Endothelial cell (in vitro differentiated cells): Measurements from ENCODE around the gene ZFHX3. TPM values are rescaled to one million over a fixed set of nuclear protein-coding genes. Genes with fewer than 3 reads are reported as not detected.

Source experiments
- DNase-seq: peaks from one replicate; pipeline ENCODE4 v3.0.0; 2021; ENCODE audit warnings: low spot score
- H3K27ac Mint-ChIP-seq: one replicate; pipeline ENCODE4 v1.8.0; 2021; ENCODE audit warnings: mixed read lengths, inconsistent platforms; ENCODE audit not compliant: unreplicated experiment
- H3K27me3 Mint-ChIP-seq: one replicate; pipeline ENCODE4 v1.8.0; 2021; ENCODE audit warnings: mild to moderate bottlenecking, moderate library complexity, mixed read lengths, inconsistent platforms; ENCODE audit not compliant: unreplicated experiment
- H3K36me3 Mint-ChIP-seq: one replicate; pipeline ENCODE4 v1.8.0; 2021; ENCODE audit warnings: mild to moderate bottlenecking, low read depth, mixed read lengths, inconsistent platforms; ENCODE audit not compliant: unreplicated experiment
- H3K4me1 Mint-ChIP-seq: one replicate; pipeline ENCODE4 v1.8.0; 2021; ENCODE audit warnings: mild to moderate bottlenecking, mixed read lengths, inconsistent platforms; ENCODE audit not compliant: unreplicated experiment
- H3K4me3 Mint-ChIP-seq: one replicate; pipeline ENCODE4 v1.8.0; 2021; ENCODE audit warnings: mild to moderate bottlenecking, mixed read lengths, inconsistent platforms; ENCODE audit not compliant: unreplicated experiment
- H3K9me3 Mint-ChIP-seq: one replicate; pipeline ENCODE4 v1.8.0; 2021; ENCODE audit warnings: mixed read lengths, inconsistent platforms; ENCODE audit not compliant: unreplicated experiment
- total RNA-seq: library from RNA; stranded (reverse); fragmentation: NEBNext Ultra II Directional; extraction: Animal tissue kit (Norgen Biotek cat#: 25700); gene quantifications from one replicate; pipeline ENCODE4 v1.2.1, GENCODE V29; 2021; ENCODE audit not compliant: unreplicated experiment
- TF ChIP-seq, protein P1 (sequence below): fragments of 200-600 bp; sonication (generic); IDR thresholded peaks from one replicate; pipeline ENCODE4 v1.5.0; 2021; ENCODE audit warnings: antibody characterized with exemption; ENCODE audit not compliant: unreplicated experiment

Gene ZFHX3
- total RNA-seq, 1 donor from 2014 or later, result 17.7 TPM

DNA sequence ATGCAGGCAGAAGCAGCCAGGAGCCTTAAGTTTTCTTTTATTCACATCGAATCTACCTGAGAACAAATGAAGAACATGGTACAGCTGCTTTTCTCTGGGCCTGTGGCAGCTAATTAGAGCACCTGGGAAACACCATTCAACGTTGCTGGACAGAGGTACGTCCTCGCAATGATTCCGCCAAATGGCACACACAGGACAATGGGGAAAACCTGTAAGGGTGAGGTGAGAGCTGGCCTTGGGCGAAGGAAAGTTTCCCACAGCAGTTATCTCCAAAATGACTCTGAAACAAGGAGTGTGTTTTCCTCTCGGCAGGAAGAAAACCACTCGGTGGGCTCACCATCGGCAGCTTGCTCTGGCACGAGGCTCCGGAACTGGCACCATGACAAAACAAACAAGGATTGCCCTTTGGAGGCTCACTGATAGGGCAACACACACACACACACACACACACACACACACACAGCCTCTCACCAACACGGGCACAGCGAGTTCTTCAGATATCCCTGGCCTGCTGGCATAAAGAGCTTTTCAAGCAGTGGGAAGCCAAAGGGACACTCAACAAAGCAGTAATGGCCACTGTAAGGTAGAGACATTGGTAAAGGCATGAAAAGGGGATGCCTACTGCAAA lies 73.7 kb downstream of the ZFHX3 start:
- H3K27me3 Mint-ChIP-seq, result peaks cover 2% of the 10 kb centered on the region
- peaks cover 3% of the 10 kb centered on the region for H3K36me3 Mint-ChIP-seq
- no peak overlapping the region for H3K27ac Mint-ChIP-seq
- TF ChIP-seq, protein P1, sequence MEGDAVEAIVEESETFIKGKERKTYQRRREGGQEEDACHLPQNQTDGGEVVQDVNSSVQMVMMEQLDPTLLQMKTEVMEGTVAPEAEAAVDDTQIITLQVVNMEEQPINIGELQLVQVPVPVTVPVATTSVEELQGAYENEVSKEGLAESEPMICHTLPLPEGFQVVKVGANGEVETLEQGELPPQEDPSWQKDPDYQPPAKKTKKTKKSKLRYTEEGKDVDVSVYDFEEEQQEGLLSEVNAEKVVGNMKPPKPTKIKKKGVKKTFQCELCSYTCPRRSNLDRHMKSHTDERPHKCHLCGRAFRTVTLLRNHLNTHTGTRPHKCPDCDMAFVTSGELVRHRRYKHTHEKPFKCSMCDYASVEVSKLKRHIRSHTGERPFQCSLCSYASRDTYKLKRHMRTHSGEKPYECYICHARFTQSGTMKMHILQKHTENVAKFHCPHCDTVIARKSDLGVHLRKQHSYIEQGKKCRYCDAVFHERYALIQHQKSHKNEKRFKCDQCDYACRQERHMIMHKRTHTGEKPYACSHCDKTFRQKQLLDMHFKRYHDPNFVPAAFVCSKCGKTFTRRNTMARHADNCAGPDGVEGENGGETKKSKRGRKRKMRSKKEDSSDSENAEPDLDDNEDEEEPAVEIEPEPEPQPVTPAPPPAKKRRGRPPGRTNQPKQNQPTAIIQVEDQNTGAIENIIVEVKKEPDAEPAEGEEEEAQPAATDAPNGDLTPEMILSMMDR, result no peak
- no peak overlapping the region for H3K4me3 Mint-ChIP-seq
- H3K4me1 Mint-ChIP-seq, result peaks cover 9% of the 10 kb centered on the region
- no peaks in the 10 kb centered on the region for H3K9me3 Mint-ChIP-seq
- DNase-seq, result no peak

GRCh38 chr16:72972878-72973571 lies 74.9 kb downstream of the ZFHX3 start:
- Mint-ChIP-seq H3K9me3 (no peaks in the 10 kb centered on the region), H3K36me3 (peaks cover 3% of the 10 kb centered on the region), H3K27me3 (peaks cover 2% of the 10 kb centered on the region), H3K27ac (no peak overlapping the region), H3K4me3 (no peak overlapping the region), H3K4me1 (peaks cover 10% of the 10 kb centered on the region)
- DNase-seq, result no peak
- TF ChIP-seq, protein P1, result no peak

- no peak overlapping the region for H3K4me3 Mint-ChIP-seq
- H3K27me3 Mint-ChIP-seq, result peaks cover 2% of the 10 kb centered on the region
- TF ChIP-seq, protein P1, result no peak
- H3K27ac Mint-ChIP-seq, result no peak overlapping the region
- no peaks in the 10 kb centered on the region for H3K9me3 Mint-ChIP-seq
- no peak for DNase-seq
- no peaks in the 10 kb centered on the region for H3K36me3 Mint-ChIP-seq
- peaks cover 10% of the 10 kb centered on the region for H3K4me1 Mint-ChIP-seq
Measured at GRCh38 chr16:72971370-72971769, 76.6 kb downstream of the ZFHX3 start.

- H3K36me3 Mint-ChIP-seq, result no peaks in the 10 kb centered on the region
- H3K4me3 Mint-ChIP-seq, result no peak overlapping the region
- no peak for DNase-seq
- no peak overlapping the region for H3K27ac Mint-ChIP-seq
- TF ChIP-seq, protein P1, result no peak
- H3K27me3 Mint-ChIP-seq, result peaks cover 2% of the 10 kb centered on the region
- H3K4me1 Mint-ChIP-seq, result peaks cover 10% of the 10 kb centered on the region
- no peaks in the 10 kb centered on the region for H3K9me3 Mint-ChIP-seq
Measured at GRCh38 chr16:72970656-72971055, 77.3 kb downstream of the ZFHX3 start.

DNA sequence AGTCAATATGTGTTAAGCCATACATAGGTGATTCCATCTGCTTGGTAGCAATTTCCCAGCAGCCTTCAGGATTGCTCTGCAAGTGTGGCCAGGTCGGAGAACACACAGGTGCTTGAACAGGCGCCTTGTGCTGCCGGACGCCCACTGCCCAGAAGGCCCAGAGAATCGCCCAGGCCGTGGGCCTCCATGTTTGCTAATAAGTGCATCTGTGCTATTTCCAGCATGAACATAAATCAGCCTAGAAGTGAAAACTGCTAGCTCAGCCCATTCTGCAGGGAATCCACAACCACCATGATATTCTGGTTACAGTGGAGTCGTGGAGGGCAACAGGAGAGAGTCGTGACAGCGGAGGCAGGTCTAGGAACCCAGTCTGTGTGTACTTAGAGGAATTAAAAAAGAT lies 78.1 kb downstream of the ZFHX3 start:
- TF ChIP-seq, protein P1, result no peak
- Mint-ChIP-seq H3K36me3 (no peaks in the 10 kb centered on the region), H3K4me1 (peaks cover 10% of the 10 kb centered on the region), H3K4me3 (no peak overlapping the region), H3K9me3 (no peaks in the 10 kb centered on the region), H3K27ac (no peak overlapping the region), H3K27me3 (peaks cover 2% of the 10 kb centered on the region)
- no peak for DNase-seq
